K562 (cell line): ENCODE results near the gene ORC5. TPM values are rescaled to one million over a fixed set of nuclear protein-coding genes. Genes with fewer than 3 reads are reported as not detected.

Source experiments
- ATAC-seq: fragments of 200-7000 bp; cut with Tn5 transposase; 3 replicates; pipeline ENCODE4 v1.9.1; 2020; ENCODE audit warnings: moderate library complexity
- BruUV-seq: library from RNA; stranded (reverse); fragments of 400-500 nt; replicated peaks from 2 replicates; lab custom pipeline; 2021; lab: Mats Ljungman, UMichigan
- CTCF ChIA-PET: fragments of 300-600 bp; formaldehyde crosslinking; extraction: SDS; loops from one replicate; lab custom pipeline; 2021; ENCODE audit warnings: low intra/inter-chr PET ratio; lab: Yijun Ruan, JAX
- POLR2A ChIA-PET: fragments of 300-600, 350-650 bp; sonication (Branson Sonifier 250); formaldehyde crosslinking; extraction: SDS; loops from one replicate; lab custom pipeline; 2021; ENCODE audit warnings: antibody characterized with exemption, inconsistent platforms; lab: Yijun Ruan, JAX
- DNase-seq, 4 experiments: peaks; one replicate each; pipeline versions ENCODE4 v3.0.0 to v3.0.0-alpha.2; 2011 to 2018; ENCODE audit warnings: low spot score in 3 of 4, mixed read lengths in 3 of 4; ENCODE audit errors: extremely low read depth in 1 of 4
- FAIRE-seq: peaks from 2 replicates; lab custom pipeline; 2011; peaks lifted over from hg19 to GRCh38; lab: Jason Lieb, UNC
- H2AFZ ChIP-seq: 2 replicates; pipeline ENCODE4 v1.6.0; 2011; ENCODE audit warnings: low read depth, low read length, control low read depth, inconsistent platforms
- H3K27ac ChIP-seq: fragments of 200-600 bp; 3 replicates; pipeline ENCODE4 v1.8.0; 2011; ENCODE audit warnings: low read depth, mild to moderate bottlenecking, control low read depth, inconsistent platforms, low read length, moderate library complexity, mixed read lengths; ENCODE audit errors: extremely low read depth
- H3K27me3 ChIP-seq, 2 experiments: fragments of 300-600 bp in 1 of 2; 2 replicates in 1 of 2; 3 replicates in 1 of 2; pipeline versions ENCODE4 v1.6.0 to v1.8.0; 2011; ENCODE audit warnings: inconsistent platforms in 2 of 2, low read length in 2 of 2, mild to moderate bottlenecking in 1 of 2, mixed read lengths in 1 of 2, moderate library complexity in 1 of 2; ENCODE audit not compliant: control insufficient read depth in 2 of 2, insufficient read depth in 2 of 2
- H3K36me3 ChIP-seq: fragments of 300-600 bp; 3 replicates; pipeline ENCODE4 v1.8.0; 2011; ENCODE audit warnings: mild to moderate bottlenecking, low read length, inconsistent platforms; ENCODE audit not compliant: control insufficient read depth, insufficient read depth
- H3K4me1 ChIP-seq, 2 experiments: fragments of 200-600 bp in 1 of 2; replicated peaks in 1 of 2; 2 replicates in 1 of 2; 3 replicates in 1 of 2; pipeline versions ENCODE4 v1.5.1 to v1.8.0; 2011; ENCODE audit warnings: inconsistent platforms in 2 of 2, low read length in 2 of 2, mild to moderate bottlenecking in 1 of 2, mixed read lengths in 1 of 2, moderate library complexity in 1 of 2; ENCODE audit not compliant: control insufficient read depth in 2 of 2, insufficient read depth in 2 of 2
- H3K4me2 ChIP-seq: 2 replicates; pipeline ENCODE4 v1.6.1; 2011; ENCODE audit warnings: low read length, control low read depth, inconsistent platforms, mixed read lengths; ENCODE audit not compliant: insufficient read depth
- H3K4me3 ChIP-seq: fragments of 200-600 bp; sonication (generic), shearing (Covaris generic); 2 replicates; pipeline ENCODE4 v1.5.1; 2016; ENCODE audit warnings: control low read depth, inconsistent platforms
- H3K79me2 ChIP-seq: fragments of 200-600 bp; 3 replicates; pipeline ENCODE4 v1.8.0; 2011; ENCODE audit warnings: low read length, inconsistent platforms; ENCODE audit not compliant: control insufficient read depth, insufficient read depth
- H3K9ac ChIP-seq, 2 experiments: 2 replicates each; pipeline versions ENCODE4 v1.6.0 to v1.6.1; 2011; ENCODE audit warnings: low read depth in 2 of 2, low read length in 2 of 2, control low read depth in 1 of 2, inconsistent platforms in 1 of 2, mild to moderate bottlenecking in 1 of 2, mixed read lengths in 1 of 2; ENCODE audit not compliant: insufficient read depth in 1 of 2
- H3K9me1 ChIP-seq: one replicate; pipeline ENCODE4 v1.6.0; 2011; ENCODE audit warnings: inconsistent platforms, mild to moderate bottlenecking, low read length, moderate library complexity; ENCODE audit not compliant: control insufficient read depth, insufficient read depth
- H3K9me3 ChIP-seq: replicated peaks from 2 replicates; pipeline ENCODE4 v1.5.1; 2011; ENCODE audit warnings: low read depth, low read length, inconsistent platforms; ENCODE audit not compliant: control insufficient read depth, insufficient read depth
- H4K20me1 ChIP-seq: replicated peaks from 2 replicates; pipeline ENCODE4 v1.6.1; 2011; ENCODE audit warnings: low read length, inconsistent platforms, mixed read lengths; ENCODE audit not compliant: control insufficient read depth, insufficient read depth
- RFX1 ChIP-seq: fragments of 450-650 bp; IDR thresholded peaks from 2 replicates; pipeline ENCODE4 v1.6.1; 2016; ENCODE audit warnings: mild to moderate bottlenecking, moderate library complexity
- SRSF9 ChIP-seq: fragments of 200-400 bp; formaldehyde crosslinking; IDR thresholded peaks from 2 replicates; pipeline ENCODE4 v1.6.1; 2017; ENCODE audit warnings: low read depth, low read length, borderline replicate concordance
- TAF7 ChIP-seq: fragments of 450-650 bp; IDR thresholded peaks from 2 replicates; pipeline ENCODE4 v1.6.1; 2016; ENCODE audit warnings: missing genetic modification characterization, missing compliant biosample characterization
- WGBS: fragments of 100-300 bp; shearing (Covaris generic); methylation state at CpG from one replicate; pipeline ENCODE4 v1.1.6; 2016; ENCODE audit warnings: low coverage, mixed read lengths; ENCODE audit not compliant: insufficient coverage; ENCODE audit errors: missing lambda C conversion rate; 5-methylcytosine and 5-hydroxymethylcytosine counted together
- in situ Hi-C: fragments of 300-500 bp; cut with MboI; formaldehyde crosslinking; loops from 4 replicates; pipeline ENCODE4 v1.15.0; 2018; ENCODE audit warnings: inconsistent platforms, mixed read lengths
- intact Hi-C: fragments of 100-400 bp; cut with micrococcal nuclease; formaldehyde crosslinking; loops from 2 replicates; pipeline ENCODE4 v1.14.2; 2022
- polyA plus RNA-seq, 8 experiments: library from polyadenylated mRNA; depleted of rRNA in 4 of 8; stranded (reverse) in 5 of 8; unstranded in 3 of 8; fragments of >200 nt; fragmentation: Nextera tagmentation in 2 of 8; fragmentation: Illumina TruSeq in 1 of 8; extraction: Ambion mirVana in 2 of 8; extraction: Trizol in 1 of 8; gene quantifications; 2 replicates each; pipeline versions ENCODE4 v1.2.1 to v1.2.3, GENCODE V29; 2011 to 2014; ENCODE audit warnings: inconsistent platforms in 1 of 8, missing spikeins in 1 of 8
- total RNA-seq, 7 experiments: library from RNA; depleted of rRNA in 6 of 7; stranded (reverse); fragments of >200 nt in 6 of 7; fragmentation: Illumina TruSeq in 2 of 7; extraction: Trizol in 2 of 7; gene quantifications; 2 replicates each; pipeline versions ENCODE4 v1.2.1 to v1.2.3, GENCODE V29; 2011 to 2021; ENCODE audit warnings: low replicate concordance in 1 of 7
- TF ChIP-seq, protein P1 (sequence below): fragments of 250-450 bp; sonication (Bioruptor Pico); IDR thresholded peaks from 2 replicates; pipeline ENCODE4 v1.9.0; 2021; ENCODE audit warnings: mild to moderate bottlenecking, inconsistent platforms

The ORC5 gene
- total and polyA plus RNA-seq, 9 of the 15 experiments (the other 6 are each of a cell fraction or from before 2014, with no cell fraction given): 29.8 to 136 (median 54.8) TPM

DNA sequence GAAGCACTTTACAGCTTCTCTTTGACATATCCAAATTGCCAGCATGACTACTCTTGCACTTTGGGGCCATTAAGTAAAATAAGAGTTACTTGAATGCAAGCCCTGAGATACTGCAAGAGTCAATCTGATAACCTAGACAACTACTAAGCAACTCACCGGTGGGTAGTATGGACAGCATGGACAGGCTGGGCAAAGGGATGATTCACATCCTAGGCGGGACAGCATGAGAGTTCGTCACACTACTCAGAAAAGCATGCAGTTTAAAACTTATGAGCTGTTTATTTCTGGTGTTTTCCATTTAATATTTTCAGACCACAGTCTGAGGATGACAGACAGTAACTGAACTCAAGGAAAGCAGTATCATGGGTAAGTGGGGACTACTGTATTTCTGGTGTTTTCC, 84.0 kb downstream of the ORC5 start:
- ATAC-seq (0 out of 3 replicates have a peak, but pooled peaks have one; percentile 47), DNase-seq (peak in 1 of 4 experiments; percentile 11), FAIRE-seq (no peak)
- in situ Hi-C loops (no loop called here), intact Hi-C loops (no loop called here)
- Histone ChIP-seq H3K4me3 (no peak overlapping the region), H3K27ac (no peak overlapping the region), H3K36me3 (peaks cover 22% of the 10 kb centered on the region), H3K79me2 (no peaks in the 10 kb centered on the region), H3K4me2 (no peak overlapping the region), H3K9me3 (no peaks in the 10 kb centered on the region), H3K4me1 (no peaks in the 10 kb centered on the region), H4K20me1 (no peaks in the 10 kb centered on the region), H3K9ac (no peak overlapping the region), H2AFZ (no peak overlapping the region), H3K9me1 (no peaks in the 10 kb centered on the region), H3K27me3 (no peaks in the 10 kb centered on the region)
- POLR2A ChIA-PET: interaction anchor here (0.9 to 1.4 kb wide), 3 partner anchors 12 to 22 kb away, joined by 3 read pairs; no protein-coding TSS in a partner anchor
- WGBS: 39% methylated on average over 3 of the region's 3 CpGs
- CTCF ChIA-PET: no interaction called here
- TF ChIP-seq RFX1 (0 out of 2 replicates have a peak, but pooled peaks have one; percentile 18), SRSF9 (no peak), TAF7 (tag) (no peak)
- TF ChIP-seq, protein P1, sequence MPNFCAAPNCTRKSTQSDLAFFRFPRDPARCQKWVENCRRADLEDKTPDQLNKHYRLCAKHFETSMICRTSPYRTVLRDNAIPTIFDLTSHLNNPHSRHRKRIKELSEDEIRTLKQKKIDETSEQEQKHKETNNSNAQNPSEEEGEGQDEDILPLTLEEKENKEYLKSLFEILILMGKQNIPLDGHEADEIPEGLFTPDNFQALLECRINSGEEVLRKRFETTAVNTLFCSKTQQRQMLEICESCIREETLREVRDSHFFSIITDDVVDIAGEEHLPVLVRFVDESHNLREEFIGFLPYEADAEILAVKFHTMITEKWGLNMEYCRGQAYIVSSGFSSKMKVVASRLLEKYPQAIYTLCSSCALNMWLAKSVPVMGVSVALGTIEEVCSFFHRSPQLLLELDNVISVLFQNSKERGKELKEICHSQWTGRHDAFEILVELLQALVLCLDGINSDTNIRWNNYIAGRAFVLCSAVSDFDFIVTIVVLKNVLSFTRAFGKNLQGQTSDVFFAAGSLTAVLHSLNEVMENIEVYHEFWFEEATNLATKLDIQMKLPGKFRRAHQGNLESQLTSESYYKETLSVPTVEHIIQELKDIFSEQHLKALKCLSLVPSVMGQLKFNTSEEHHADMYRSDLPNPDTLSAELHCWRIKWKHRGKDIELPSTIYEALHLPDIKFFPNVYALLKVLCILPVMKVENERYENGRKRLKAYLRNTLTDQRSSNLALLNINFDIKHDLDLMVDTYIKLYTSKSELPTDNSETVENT: no peak
- BruUV-seq: no TSS peak
